HG03442 (cell line): Measurements from ENCODE around the gene BSND.
"Not testable (repeated sequence)": the region's sequence is repeated elsewhere in the genome, so short reads cannot be mapped to it uniquely, and the experiment has no call there.

ENCODE experiments used
- ATAC-seq: cut with Tn5 transposase; IDR thresholded peaks from one replicate; pipeline ENCODE4 v1.9.1; 2021; ENCODE audit warnings: mild to moderate bottlenecking, moderate library complexity; ENCODE audit not compliant: unreplicated experiment

Gene BSND

GRCh38 chr1:54998677-54999076 lies at the start of gene BSND:
BSND (plus strand) TSS chr1:54998933; CDS start chr1:54999187, 254 bp downstream.
- no peak for ATAC-seq

- no peak for ATAC-seq
Observed at GRCh38 chr1:54949053-54949452, 49.7 kb upstream of the BSND start.

DNA sequence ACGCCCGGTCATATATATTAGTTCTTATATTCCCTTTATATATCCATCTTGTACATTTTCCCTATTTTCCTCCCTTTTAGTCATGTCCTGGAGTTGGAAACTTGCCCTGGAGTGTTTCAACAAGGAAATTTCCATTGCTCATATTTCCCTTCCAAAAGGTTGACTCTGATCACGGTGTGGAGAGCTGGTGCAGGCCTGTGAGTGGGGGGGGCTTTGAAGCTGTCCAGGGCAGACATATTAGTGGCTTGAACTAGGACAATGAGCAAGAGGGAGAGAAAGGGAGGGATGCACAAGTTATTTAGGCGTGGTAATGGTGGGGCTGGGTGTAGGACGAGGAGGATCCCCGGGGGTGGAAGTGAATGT lies 48.7 kb upstream of the BSND start:
- no peak for ATAC-seq

- ATAC-seq = peak; percentile 63
Observed at GRCh38 chr1:54950369-54951163, 48.2 kb upstream of the BSND start.

GRCh38 chr1:54951810-54952226 lies 46.9 kb upstream of the BSND start:
- ATAC-seq = no peak

- ATAC-seq = no peak
Observed at GRCh38 chr1:54952950-54953718, 45.6 kb upstream of the BSND start.

DNA sequence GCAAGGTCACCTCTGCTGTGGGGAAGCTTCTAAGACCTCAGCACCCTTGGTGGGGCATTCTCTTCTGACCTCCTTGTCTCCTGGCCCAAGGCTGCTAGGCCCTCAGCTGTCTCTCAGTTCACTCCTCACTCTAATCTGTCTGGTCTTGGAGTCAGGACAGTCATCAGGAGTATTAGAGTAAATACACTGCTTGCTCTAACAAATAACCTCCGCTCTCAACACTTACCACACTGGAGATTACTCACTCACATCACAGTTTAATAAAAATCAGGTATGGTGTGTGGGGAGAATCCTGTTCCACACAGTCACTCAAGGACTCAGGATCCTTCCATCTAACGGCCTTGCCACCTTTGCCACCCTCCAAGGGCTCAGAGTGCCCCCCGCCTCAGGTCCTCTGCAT lies 44.9 kb upstream of the BSND start:
- ATAC-seq = no peak

GRCh38 chr1:54955359-54955758 lies 43.4 kb upstream of the BSND start:
- no peak for ATAC-seq

DNA sequence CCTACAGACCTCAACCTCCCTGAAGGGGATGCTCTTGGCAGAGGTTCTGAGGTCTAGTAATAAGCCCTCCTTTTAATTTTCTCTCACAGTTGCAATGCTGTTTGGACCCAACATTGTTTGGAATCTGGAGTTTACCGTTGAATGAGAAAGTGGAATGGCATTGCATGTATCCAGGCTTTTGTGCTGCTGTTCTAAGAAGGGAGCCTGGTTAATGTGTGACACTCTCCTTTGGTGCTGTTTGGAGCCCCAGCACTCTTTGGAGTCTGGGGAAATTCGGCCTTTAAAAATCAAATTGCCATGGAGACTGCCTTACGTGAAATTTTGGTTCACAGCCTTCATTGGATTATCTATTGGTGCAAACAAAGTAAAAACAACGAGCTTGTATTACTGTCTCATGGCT lies 42.0 kb upstream of the BSND start:
- no peak for ATAC-seq

DNA sequence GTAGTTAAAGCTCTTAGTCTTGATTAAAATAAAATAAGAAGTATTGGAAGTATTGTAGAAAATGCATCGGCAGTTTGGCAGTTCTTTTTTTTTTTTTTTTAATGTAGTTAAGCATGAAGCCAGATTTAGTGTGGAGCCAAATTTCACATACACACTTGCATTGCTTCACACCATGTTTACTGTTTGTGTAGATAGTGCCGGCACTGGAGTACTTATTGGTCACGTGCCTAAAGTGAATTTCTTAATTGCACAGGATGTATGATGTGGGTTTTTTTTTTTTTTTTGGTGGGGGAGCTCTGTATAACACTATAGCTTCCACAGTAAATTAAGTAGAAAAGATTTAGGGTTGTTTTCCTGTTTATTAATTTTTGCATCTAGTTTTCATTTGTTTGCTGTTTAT lies 39.5 kb upstream of the BSND start:
- ATAC-seq = no peak

GRCh38 chr1:54962612-54963395 lies 35.9 kb upstream of the BSND start:
- no peak for ATAC-seq

DNA sequence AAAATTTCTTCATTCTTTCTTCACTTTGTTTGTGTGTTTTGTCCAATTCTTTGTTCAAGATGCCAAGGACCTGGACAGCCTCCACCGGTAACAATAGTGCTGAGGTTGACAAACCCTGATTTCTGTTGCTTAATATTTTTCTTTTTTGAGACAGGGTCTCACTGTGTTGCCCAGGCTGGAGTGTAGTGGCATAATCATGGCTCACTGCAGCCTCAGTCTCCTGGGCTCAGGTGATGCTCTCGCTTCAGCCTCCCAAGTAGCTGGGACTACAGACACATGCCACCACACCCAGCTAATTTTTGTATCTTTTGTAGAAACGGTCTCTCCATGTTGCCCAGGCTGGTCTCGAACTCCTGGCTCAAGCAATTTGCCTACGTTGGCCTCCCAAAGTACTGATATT lies 34.9 kb upstream of the BSND start:
- ATAC-seq = not testable (repeated sequence)

- peak; percentile 76 for ATAC-seq
Observed at GRCh38 chr1:54965624-54966340, 33.0 kb upstream of the BSND start.

DNA sequence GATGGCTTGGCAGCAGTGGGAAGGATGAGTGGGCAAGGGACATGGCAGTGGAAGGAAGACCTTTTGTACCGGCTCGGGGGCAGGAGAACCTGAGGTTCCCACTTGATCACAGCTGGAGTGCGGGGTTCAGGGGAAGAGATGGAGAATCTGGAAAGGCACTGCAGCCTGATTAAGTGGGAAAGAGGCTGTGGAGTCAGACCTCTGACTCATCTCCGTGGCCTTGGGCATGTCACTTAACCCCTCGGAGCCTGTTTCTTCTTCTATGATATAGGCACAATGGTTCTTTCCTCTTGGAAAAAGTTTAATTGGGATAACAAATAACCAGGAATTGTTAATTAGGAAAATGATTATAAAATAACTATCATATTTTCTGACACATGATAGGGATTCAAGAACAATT lies 31.4 kb upstream of the BSND start:
- ATAC-seq = no peak

GRCh38 chr1:54968551-54968950 lies 30.2 kb upstream of the BSND start:
- no peak for ATAC-seq

DNA sequence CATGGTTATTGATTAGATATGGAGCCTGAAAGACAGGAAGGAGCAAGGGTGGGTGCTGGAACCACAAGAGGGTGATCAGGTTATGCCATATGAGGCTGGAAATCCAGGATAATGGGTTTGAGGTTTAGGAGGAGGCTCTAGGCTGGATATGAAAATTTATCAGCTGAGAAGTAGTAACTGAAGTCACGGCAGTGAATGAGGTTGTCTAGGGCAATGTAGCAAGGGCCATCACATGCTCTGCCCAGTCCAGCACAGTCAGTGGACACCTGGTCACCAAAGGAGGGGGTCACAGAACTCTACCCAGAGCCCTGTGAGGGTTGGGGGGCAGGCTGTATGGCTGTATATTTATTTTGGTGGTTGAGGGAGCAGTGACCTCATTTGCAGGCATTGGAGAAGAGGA lies 28.9 kb upstream of the BSND start:
- no peak for ATAC-seq

DNA sequence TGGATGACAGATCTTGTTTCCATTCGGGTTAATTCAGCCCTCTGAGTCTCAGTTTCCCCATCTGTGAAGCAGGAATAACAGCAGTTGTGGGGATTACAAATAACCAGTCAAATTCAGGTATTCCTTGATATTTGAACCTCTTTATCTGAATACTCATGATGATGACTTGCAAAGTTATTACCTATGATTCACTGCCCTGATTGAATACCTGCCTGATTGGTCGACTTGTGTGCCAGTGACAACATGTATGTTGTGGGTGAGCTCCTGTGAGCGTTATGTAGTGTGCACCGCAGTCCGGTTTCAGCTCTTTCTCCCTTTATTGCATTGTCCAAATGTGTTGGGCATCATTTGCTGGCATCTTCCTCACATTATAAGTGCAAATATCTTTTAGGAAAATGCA lies 27.8 kb upstream of the BSND start:
- ATAC-seq = no peak

DNA sequence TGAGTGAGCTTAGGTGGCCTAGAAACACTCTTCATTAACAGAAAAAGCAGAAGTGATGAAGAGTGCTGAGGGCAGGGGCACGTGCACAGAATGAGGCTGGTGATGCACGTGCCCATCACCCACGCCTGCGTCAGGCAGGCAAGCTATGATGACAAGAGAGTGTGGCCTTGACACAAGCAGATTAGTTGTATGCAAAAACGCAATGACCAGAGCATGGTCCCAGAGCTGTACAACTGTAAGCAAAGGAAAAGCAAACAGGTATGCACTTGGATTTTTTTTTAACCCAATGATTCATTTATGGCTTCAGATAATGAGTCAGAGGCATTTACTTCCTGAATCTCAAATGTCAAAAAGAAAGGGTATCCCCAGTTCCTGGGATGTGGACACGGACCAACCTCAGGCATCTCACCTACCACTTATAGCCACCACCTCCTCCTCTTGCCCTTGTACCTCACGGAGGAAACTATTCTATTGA lies 27.4 kb upstream of the BSND start:
- ATAC-seq = peak; percentile 94

- no peak for ATAC-seq
Observed at GRCh38 chr1:54972436-54972835, 26.3 kb upstream of the BSND start.

- no peak for ATAC-seq
Observed at GRCh38 chr1:54973205-54973921, 25.4 kb upstream of the BSND start.
